ENCODE data around the gene LPP. TPM values are rescaled to one million over a fixed set of nuclear protein-coding genes. Genes with fewer than 3 reads are reported as not detected.
A peak's percentile ranks its signal among the peaks of the same experiment; 100 is the strongest.

The LPP gene
- total RNA-seq, 2 donors from 2014 or later: 1,568 to 1,607 TPM

- Histone ChIP-seq H3K27ac (peak overlapping the region; percentile 65 to 82), H3K9me3 (no peaks in the 10 kb centered on the region), H3K4me3 (no peak overlapping the region), H3K27me3 (replicated peaks; ENCODE audit: insufficient read depth) (no peaks in the 10 kb centered on the region), H3K4me1 (ENCODE audit: control insufficient read depth in 1 of 2, low read depth in 2 of 2) (peaks cover 48 to 89% of the 10 kb centered on the region in 2 donors), H3K36me3 (no peaks in the 10 kb centered on the region)
- no peak for ATAC-seq (ENCODE audit: insufficient number of reproducible peaks, low FRiP score, low read depth)
- TF ChIP-seq, protein P1, sequence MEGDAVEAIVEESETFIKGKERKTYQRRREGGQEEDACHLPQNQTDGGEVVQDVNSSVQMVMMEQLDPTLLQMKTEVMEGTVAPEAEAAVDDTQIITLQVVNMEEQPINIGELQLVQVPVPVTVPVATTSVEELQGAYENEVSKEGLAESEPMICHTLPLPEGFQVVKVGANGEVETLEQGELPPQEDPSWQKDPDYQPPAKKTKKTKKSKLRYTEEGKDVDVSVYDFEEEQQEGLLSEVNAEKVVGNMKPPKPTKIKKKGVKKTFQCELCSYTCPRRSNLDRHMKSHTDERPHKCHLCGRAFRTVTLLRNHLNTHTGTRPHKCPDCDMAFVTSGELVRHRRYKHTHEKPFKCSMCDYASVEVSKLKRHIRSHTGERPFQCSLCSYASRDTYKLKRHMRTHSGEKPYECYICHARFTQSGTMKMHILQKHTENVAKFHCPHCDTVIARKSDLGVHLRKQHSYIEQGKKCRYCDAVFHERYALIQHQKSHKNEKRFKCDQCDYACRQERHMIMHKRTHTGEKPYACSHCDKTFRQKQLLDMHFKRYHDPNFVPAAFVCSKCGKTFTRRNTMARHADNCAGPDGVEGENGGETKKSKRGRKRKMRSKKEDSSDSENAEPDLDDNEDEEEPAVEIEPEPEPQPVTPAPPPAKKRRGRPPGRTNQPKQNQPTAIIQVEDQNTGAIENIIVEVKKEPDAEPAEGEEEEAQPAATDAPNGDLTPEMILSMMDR (IDR thresholded peaks at IDR 0.05): no peak
- no peak for DNase-seq (ENCODE audit: low spot score)
Observed at GRCh38 chr3:188184649-188185048, 30.7 kb downstream of the LPP start.

- H3K27me3 ChIP-seq (replicated peaks; ENCODE audit: insufficient read depth): no peaks in the 10 kb centered on the region
- H3K27ac ChIP-seq: peak overlapping the region; percentile 65 to 82
- H3K9me3 ChIP-seq: no peaks in the 10 kb centered on the region
- peak overlapping the region; percentile 40 for H3K4me3 ChIP-seq
- ATAC-seq (ENCODE audit: insufficient number of reproducible peaks, low FRiP score, low read depth) (no peak), DNase-seq (ENCODE audit: low spot score) (no peak)
- H3K4me1 ChIP-seq (ENCODE audit: control insufficient read depth in 1 of 2, low read depth in 2 of 2): peaks cover 42 to 89% of the 10 kb centered on the region in 2 donors
- no peaks in the 10 kb centered on the region for H3K36me3 ChIP-seq
- TF ChIP-seq, protein P1 (IDR thresholded peaks at IDR 0.05): no peak
Observed at GRCh38 chr3:188185717-188186251, 31.8 kb downstream of the LPP start.

DNA sequence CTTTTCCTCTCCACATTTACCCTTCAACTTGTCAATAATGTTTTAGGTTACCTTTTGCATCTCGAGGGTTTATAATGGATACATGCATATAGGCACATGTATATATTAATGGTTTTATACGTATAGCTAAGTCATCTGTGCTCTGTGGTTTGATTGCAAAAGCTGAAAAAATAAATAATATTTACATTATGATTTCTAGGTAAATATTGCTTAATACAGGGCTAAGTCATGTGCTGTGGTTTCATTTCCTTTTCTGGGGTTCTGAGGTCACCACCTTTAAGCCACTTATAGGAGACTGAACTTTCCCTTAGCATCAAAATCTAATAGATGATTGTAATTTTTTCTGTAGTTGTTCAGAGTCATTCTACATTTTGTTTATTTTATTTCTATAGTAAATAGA is 33.1 kb downstream of the LPP start:
- peaks cover 42 to 89% of the 10 kb centered on the region in 2 donors for H3K4me1 ChIP-seq (ENCODE audit: control insufficient read depth in 1 of 2, low read depth in 2 of 2)
- H3K9me3 ChIP-seq: no peaks in the 10 kb centered on the region
- no peaks in the 10 kb centered on the region for H3K27me3 ChIP-seq (replicated peaks; ENCODE audit: insufficient read depth)
- DNase-seq (ENCODE audit: low spot score) (no peak), ATAC-seq (ENCODE audit: insufficient number of reproducible peaks, low FRiP score, low read depth) (no peak)
- no peak overlapping the region for H3K4me3 ChIP-seq
- peak overlapping the region; percentile 65 to 82 for H3K27ac ChIP-seq
- no peaks in the 10 kb centered on the region for H3K36me3 ChIP-seq
- TF ChIP-seq, protein P1 (IDR thresholded peaks at IDR 0.05): no peak

GRCh38 chr3:188188911-188189310 is 35.0 kb downstream of the LPP start:
- H3K4me1 ChIP-seq (ENCODE audit: control insufficient read depth in 1 of 2, low read depth in 2 of 2): peaks cover 36 to 88% of the 10 kb centered on the region in 2 donors
- H3K4me3 ChIP-seq: no peak overlapping the region
- DNase-seq (ENCODE audit: low spot score) (no peak), ATAC-seq (ENCODE audit: insufficient number of reproducible peaks, low FRiP score, low read depth) (no peak)
- no peaks in the 10 kb centered on the region for H3K36me3 ChIP-seq
- H3K9me3 ChIP-seq: no peaks in the 10 kb centered on the region
- H3K27ac ChIP-seq: peak overlapping the region; percentile 36 to 56
- TF ChIP-seq, protein P1 (IDR thresholded peaks at IDR 0.05): no peak
- no peaks in the 10 kb centered on the region for H3K27me3 ChIP-seq (replicated peaks; ENCODE audit: insufficient read depth)

- Histone ChIP-seq H3K27me3 (replicated peaks; ENCODE audit: insufficient read depth) (no peaks in the 10 kb centered on the region), H3K4me3 (no peak overlapping the region), H3K36me3 (no peaks in the 10 kb centered on the region), H3K9me3 (no peaks in the 10 kb centered on the region), H3K27ac (peak overlapping the region in 1 of 2 donors; percentile 13), H3K4me1 (ENCODE audit: control insufficient read depth in 1 of 2, low read depth in 2 of 2) (peaks cover 30 to 78% of the 10 kb centered on the region in 2 donors)
- ATAC-seq (ENCODE audit: insufficient number of reproducible peaks, low FRiP score, low read depth) (no peak), DNase-seq (ENCODE audit: low spot score) (no peak)
- TF ChIP-seq, protein P1 (IDR thresholded peaks at IDR 0.05): no peak
Observed at GRCh38 chr3:188191460-188191859, 37.5 kb downstream of the LPP start.
